ENCODE results near the gene CPLANE1. TPM values are rescaled to one million over a fixed set of nuclear protein-coding genes. Genes with fewer than 3 reads are reported as not detected.
"Not testable (repeated sequence)": the region's sequence is repeated elsewhere in the genome, so short reads cannot be mapped to it uniquely, and the experiment has no call there.

Gene CPLANE1
- polyA plus RNA-seq, 6 donors from 2014 or later: 0.34 to 3.1 (median 1.6) TPM

GRCh38 chr5:37234288-37234687 lies 14.9 kb downstream of the CPLANE1 start:
- Mint-ChIP-seq H3K27ac (no peak overlapping the region), H3K36me3 (peaks cover 31 to 53% of the 10 kb centered on the region in 2 donors), H3K4me3 (no peak overlapping the region), H3K27me3 (no peaks in the 10 kb centered on the region), H3K4me1 (peaks cover 0 to 4% (median 0%) of the 10 kb centered on the region in 3 donors), H3K9me3 (peaks cover 12 to 29% (median 20%) of the 10 kb centered on the region in 7 donors)
- no peak for DNase-seq
- no peak for ATAC-seq (ENCODE audit: low read depth in 2 of 2)

GRCh38 chr5:37226377-37226776 lies 22.8 kb downstream of the CPLANE1 start:
- no peak for ATAC-seq (ENCODE audit: low read depth in 2 of 2)
- no peak overlapping the region for H3K27ac Mint-ChIP-seq
- no peaks in the 10 kb centered on the region for H3K4me1 Mint-ChIP-seq
- H3K9me3 Mint-ChIP-seq: no peaks in the 10 kb centered on the region
- H3K36me3 Mint-ChIP-seq: peaks cover 8 to 37% of the 10 kb centered on the region in 2 donors
- H3K27me3 Mint-ChIP-seq: no peaks in the 10 kb centered on the region
- no peak overlapping the region for H3K4me3 Mint-ChIP-seq
- DNase-seq: no peak

- Mint-ChIP-seq H3K4me1 (no peaks in the 10 kb centered on the region), H3K9me3 (no peaks in the 10 kb centered on the region), H3K4me3 (no peak overlapping the region), H3K27me3 (no peaks in the 10 kb centered on the region), H3K36me3 (peaks cover 8 to 21% of the 10 kb centered on the region in 2 donors), H3K27ac (no peak overlapping the region)
- no peak for DNase-seq
- ATAC-seq (ENCODE audit: low read depth in 2 of 2): no peak
These were observed 27.0 kb downstream of the CPLANE1 start for GRCh38 chr5:37222181-37222580.

GRCh38 chr5:37220426-37220825 lies 28.8 kb downstream of the CPLANE1 start:
- H3K27me3 Mint-ChIP-seq; DNase-seq; H3K9me3 Mint-ChIP-seq; H3K4me1 Mint-ChIP-seq; H3K4me3 Mint-ChIP-seq; ATAC-seq (ENCODE audit: low read depth in 2 of 2); H3K27ac Mint-ChIP-seq: not testable (repeated sequence)
- peaks cover 0 to 16% of the 10 kb centered on the region in 2 donors for H3K36me3 Mint-ChIP-seq

GRCh38 chr5:37219384-37219783 lies 29.8 kb downstream of the CPLANE1 start:
- not testable (repeated sequence) for H3K4me3 Mint-ChIP-seq; H3K9me3 Mint-ChIP-seq; H3K27me3 Mint-ChIP-seq; ATAC-seq (ENCODE audit: low read depth in 2 of 2); H3K27ac Mint-ChIP-seq; H3K4me1 Mint-ChIP-seq; DNase-seq
- peaks cover 0 to 16% of the 10 kb centered on the region in 2 donors for H3K36me3 Mint-ChIP-seq

- Mint-ChIP-seq H3K27me3 (no peaks in the 10 kb centered on the region), H3K4me3 (no peak overlapping the region), H3K36me3 (peaks cover 0 to 4% of the 10 kb centered on the region in 2 donors), H3K4me1 (peaks cover 4 to 11% (median 8%) of the 10 kb centered on the region in 3 donors), H3K27ac (no peak overlapping the region), H3K9me3 (no peaks in the 10 kb centered on the region)
- DNase-seq (no peak), ATAC-seq (ENCODE audit: low read depth in 2 of 2) (no peak)
These were observed 31.2 kb downstream of the CPLANE1 start for GRCh38 chr5:37217976-37218375.

GRCh38 chr5:37214550-37214949 lies 34.6 kb downstream of the CPLANE1 start:
- peaks cover 4 to 11% (median 8%) of the 10 kb centered on the region in 3 donors for H3K4me1 Mint-ChIP-seq
- peak overlapping the region in 4 of 8 donors; percentile 5 to 78 (median 52) for H3K4me3 Mint-ChIP-seq
- H3K36me3 Mint-ChIP-seq: peaks cover 17 to 25% of the 10 kb centered on the region in 2 donors

GRCh38 chr5:37212096-37212495 lies 37.1 kb downstream of the CPLANE1 start:
- no peak for DNase-seq
- peaks cover 4 to 11% (median 8%) of the 10 kb centered on the region in 3 donors for H3K4me1 Mint-ChIP-seq
- no peaks in the 10 kb centered on the region for H3K27me3 Mint-ChIP-seq
- no peak overlapping the region for H3K27ac Mint-ChIP-seq
- ATAC-seq (ENCODE audit: low read depth in 2 of 2): no peak
- no peak overlapping the region for H3K4me3 Mint-ChIP-seq
- H3K9me3 Mint-ChIP-seq: no peaks in the 10 kb centered on the region
- H3K36me3 Mint-ChIP-seq: peaks cover 17 to 26% of the 10 kb centered on the region in 2 donors

More at GRCh38 chr5:37214550-37214949, 34.6 kb downstream of the CPLANE1 start:
- no peak for DNase-seq
- Mint-ChIP-seq H3K9me3 (no peaks in the 10 kb centered on the region), H3K27ac (peak overlapping the region in 3 of 6 donors; percentile 25 to 49 (median 49)), H3K27me3 (no peaks in the 10 kb centered on the region)
- ATAC-seq (ENCODE audit: low read depth in 2 of 2): peak; percentile 27 to 47

GRCh38 chr5:37211661-37212060 lies 37.5 kb downstream of the CPLANE1 start:
- Mint-ChIP-seq H3K27me3 (no peaks in the 10 kb centered on the region), H3K27ac (no peak overlapping the region), H3K4me1 (peaks cover 4 to 11% (median 8%) of the 10 kb centered on the region in 3 donors), H3K9me3 (no peaks in the 10 kb centered on the region), H3K4me3 (no peak overlapping the region), H3K36me3 (peaks cover 17 to 26% of the 10 kb centered on the region in 2 donors)
- DNase-seq (no peak), ATAC-seq (ENCODE audit: low read depth in 2 of 2) (no peak)

GRCh38 chr5:37208883-37209797 lies 40.0 kb downstream of the CPLANE1 start:
- Mint-ChIP-seq H3K36me3 (peaks cover 26 to 28% of the 10 kb centered on the region in 2 donors), H3K4me1 (peaks cover 0 to 1% (median 1%) of the 10 kb centered on the region in 3 donors), H3K9me3 (no peaks in the 10 kb centered on the region), H3K4me3 (peak overlapping the region; percentile 16 to 93 (median 83)), H3K27me3 (no peaks in the 10 kb centered on the region), H3K27ac (peak overlapping the region in 1 of 6 donors; percentile 86)
- DNase-seq (peak; percentile 26), ATAC-seq (ENCODE audit: low read depth in 2 of 2) (peak; percentile 38 to 43)

- H3K4me1 Mint-ChIP-seq: no peaks in the 10 kb centered on the region
- peak overlapping the region in 1 of 6 donors; percentile 74 for H3K27ac Mint-ChIP-seq
- peaks cover 26 to 28% of the 10 kb centered on the region in 2 donors for H3K36me3 Mint-ChIP-seq
- ATAC-seq (ENCODE audit: low read depth in 2 of 2) (no peak), DNase-seq (no peak)
- no peaks in the 10 kb centered on the region for H3K27me3 Mint-ChIP-seq
- H3K9me3 Mint-ChIP-seq: no peaks in the 10 kb centered on the region
- peak overlapping the region in 1 of 8 donors; percentile 68 for H3K4me3 Mint-ChIP-seq
These were observed 41.4 kb downstream of the CPLANE1 start for GRCh38 chr5:37207802-37208201.

- ATAC-seq (ENCODE audit: low read depth in 2 of 2) (no peak), DNase-seq (no peak)
- peaks cover 21% of the 10 kb centered on the region in 2 donors for H3K36me3 Mint-ChIP-seq
- H3K4me1 Mint-ChIP-seq: no peaks in the 10 kb centered on the region
- no peaks in the 10 kb centered on the region for H3K9me3 Mint-ChIP-seq
- H3K27me3 Mint-ChIP-seq: no peaks in the 10 kb centered on the region
- H3K27ac Mint-ChIP-seq: no peak overlapping the region
- H3K4me3 Mint-ChIP-seq: no peak overlapping the region
These were observed 42.4 kb downstream of the CPLANE1 start for GRCh38 chr5:37206736-37207135.

GRCh38 chr5:37198842-37199241 lies 50.3 kb downstream of the CPLANE1 start:
- ATAC-seq (ENCODE audit: low read depth in 2 of 2) (no peak), DNase-seq (no peak)
- Mint-ChIP-seq H3K36me3 (peaks cover 0 to 5% of the 10 kb centered on the region in 2 donors), H3K27ac (peak overlapping the region in 3 of 6 donors; percentile 41 to 89 (median 56)), H3K9me3 (no peaks in the 10 kb centered on the region), H3K4me1 (peaks cover 6 to 22% (median 14%) of the 10 kb centered on the region in 3 donors), H3K27me3 (no peaks in the 10 kb centered on the region), H3K4me3 (peak overlapping the region in 3 of 8 donors; percentile 8 to 74 (median 45))

GRCh38 chr5:37198061-37198460 lies 51.1 kb downstream of the CPLANE1 start:
- no peaks in the 10 kb centered on the region for H3K27me3 Mint-ChIP-seq
- no peaks in the 10 kb centered on the region for H3K9me3 Mint-ChIP-seq
- peaks cover 0 to 5% of the 10 kb centered on the region in 2 donors for H3K36me3 Mint-ChIP-seq
- H3K4me3 Mint-ChIP-seq: peak overlapping the region; percentile 58 to 86 (median 74)
- H3K27ac Mint-ChIP-seq: peak overlapping the region in 5 of 6 donors; percentile 29 to 94 (median 82)
- peak in 1 of 2 donors; percentile 21 for ATAC-seq (ENCODE audit: low read depth in 2 of 2)
- DNase-seq: no peak
- H3K4me1 Mint-ChIP-seq: peaks cover 6 to 22% (median 14%) of the 10 kb centered on the region in 3 donors
